ENCODE measurements around the gene CHCHD10.

CHCHD10 gene

GRCh38 chr22:23767673-23768548, at the start of gene CHCHD10:
TSS of gene CHCHD10 (minus strand) at chr22:23767972. CDS start at chr22:23767874, 98 bp downstream.
- peak; percentile 20 for DNase-seq

- no peak for DNase-seq
Measured at GRCh38 chr22:23817146-23817545, 49.4 kb upstream of the CHCHD10 start.

- no peak for DNase-seq
Measured at GRCh38 chr22:23816156-23816976, 48.6 kb upstream of the CHCHD10 start.

GRCh38 chr22:23815541-23816155, 47.9 kb upstream of the CHCHD10 start:
- no peak for DNase-seq

- DNase-seq: no peak
Measured at GRCh38 chr22:23812378-23812777, 44.6 kb upstream of the CHCHD10 start.

GRCh38 chr22:23806837-23807236, 39.1 kb upstream of the CHCHD10 start:
- DNase-seq: no peak

GRCh38 chr22:23804781-23805291, 37.1 kb upstream of the CHCHD10 start:
- no peak for DNase-seq

GRCh38 chr22:23803001-23803819, 35.4 kb upstream of the CHCHD10 start:
- DNase-seq: no peak

- no peak for DNase-seq
Measured at GRCh38 chr22:23801886-23802377, 34.2 kb upstream of the CHCHD10 start.

GRCh38 chr22:23801238-23801821, 33.6 kb upstream of the CHCHD10 start:
- DNase-seq: no peak

- DNase-seq: no peak
Measured at GRCh38 chr22:23800297-23801237, 32.8 kb upstream of the CHCHD10 start.

GRCh38 chr22:23796461-23796860, 28.7 kb upstream of the CHCHD10 start:
- DNase-seq: no peak

GRCh38 chr22:23793326-23793725, 25.6 kb upstream of the CHCHD10 start:
- DNase-seq: no peak

- DNase-seq: no peak
Measured at GRCh38 chr22:23791738-23792645, 24.2 kb upstream of the CHCHD10 start.

- no peak for DNase-seq
Measured at GRCh38 chr22:23790819-23791737, 23.3 kb upstream of the CHCHD10 start.

GRCh38 chr22:23789638-23790037, 21.9 kb upstream of the CHCHD10 start:
- no peak for DNase-seq

GRCh38 chr22:23789121-23789520, 21.3 kb upstream of the CHCHD10 start:
- no peak for DNase-seq

GRCh38 chr22:23787910-23788309, 20.1 kb upstream of the CHCHD10 start:
- no peak for DNase-seq
